Osteocyte (in vitro differentiated cells): ENCODE results near the gene PCCB. TPM values are rescaled to one million over a fixed set of nuclear protein-coding genes. Genes with fewer than 3 reads are reported as not detected.

ENCODE experiments used
- DNase-seq: peaks from one replicate; pipeline ENCODE4 v3.0.0; 2021; ENCODE audit warnings: mixed read lengths; ENCODE audit not compliant: unreplicated experiment; ENCODE audit errors: extremely low spot score
- H3K27ac Mint-ChIP-seq: one replicate; pipeline ENCODE4 v1.8.0; 2021; ENCODE audit warnings: mild to moderate bottlenecking, mixed read lengths; ENCODE audit not compliant: unreplicated experiment
- H3K27me3 Mint-ChIP-seq: one replicate; pipeline ENCODE4 v1.8.0; 2021; ENCODE audit warnings: mixed read lengths; ENCODE audit not compliant: unreplicated experiment
- H3K36me3 Mint-ChIP-seq: one replicate; pipeline ENCODE4 v1.8.0; 2021; ENCODE audit warnings: mixed read lengths; ENCODE audit not compliant: unreplicated experiment
- H3K4me1 Mint-ChIP-seq: one replicate; pipeline ENCODE4 v1.8.0; 2021; ENCODE audit warnings: mixed read lengths; ENCODE audit not compliant: unreplicated experiment
- H3K4me3 Mint-ChIP-seq: one replicate; pipeline ENCODE4 v1.8.0; 2021; ENCODE audit warnings: mild to moderate bottlenecking, moderate library complexity, mixed read lengths; ENCODE audit not compliant: unreplicated experiment
- H3K9me3 Mint-ChIP-seq: one replicate; pipeline ENCODE4 v1.8.0; 2021; ENCODE audit warnings: mixed read lengths; ENCODE audit not compliant: unreplicated experiment
- total RNA-seq: library from RNA; stranded (reverse); gene quantifications from 2 replicates; pipeline ENCODE4 v1.2.1, GENCODE V29; 2021
- TF ChIP-seq, protein P1 (sequence below): fragments of 200-600 bp; sonication (generic); IDR thresholded peaks from 2 replicates; pipeline ENCODE4 v1.5.0; 2021; ENCODE audit warnings: antibody characterized with exemption, mild to moderate bottlenecking, moderate library complexity

PCCB gene
- total RNA-seq, 1 donor from 2014 or later = 37.4 TPM

DNA sequence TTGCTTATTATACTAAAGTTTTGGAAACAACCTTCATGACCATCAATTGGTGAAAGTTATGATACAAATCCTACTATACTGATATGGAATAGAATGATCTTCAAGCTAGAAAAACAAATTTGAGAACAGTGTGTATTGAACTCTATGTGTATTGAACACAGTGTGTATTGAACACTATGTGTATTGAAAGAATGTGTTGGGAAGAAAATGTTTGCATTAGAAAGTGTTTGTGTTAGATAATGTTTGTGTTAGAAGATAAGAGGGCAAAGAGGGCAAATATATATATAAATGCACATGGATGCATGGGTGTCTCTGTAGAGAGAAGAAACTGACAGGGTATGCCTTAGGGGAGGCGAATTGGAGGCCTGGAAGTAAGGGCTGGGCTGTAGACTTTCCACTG lies 42.4 kb downstream of the PCCB start:
- Mint-ChIP-seq H3K27me3 (no peaks in the 10 kb centered on the region), H3K4me3 (no peak overlapping the region), H3K9me3 (peaks cover 13% of the 10 kb centered on the region), H3K4me1 (no peaks in the 10 kb centered on the region), H3K27ac (no peak overlapping the region), H3K36me3 (peaks cover 45% of the 10 kb centered on the region)
- DNase-seq = no peak
- TF ChIP-seq, protein P1, sequence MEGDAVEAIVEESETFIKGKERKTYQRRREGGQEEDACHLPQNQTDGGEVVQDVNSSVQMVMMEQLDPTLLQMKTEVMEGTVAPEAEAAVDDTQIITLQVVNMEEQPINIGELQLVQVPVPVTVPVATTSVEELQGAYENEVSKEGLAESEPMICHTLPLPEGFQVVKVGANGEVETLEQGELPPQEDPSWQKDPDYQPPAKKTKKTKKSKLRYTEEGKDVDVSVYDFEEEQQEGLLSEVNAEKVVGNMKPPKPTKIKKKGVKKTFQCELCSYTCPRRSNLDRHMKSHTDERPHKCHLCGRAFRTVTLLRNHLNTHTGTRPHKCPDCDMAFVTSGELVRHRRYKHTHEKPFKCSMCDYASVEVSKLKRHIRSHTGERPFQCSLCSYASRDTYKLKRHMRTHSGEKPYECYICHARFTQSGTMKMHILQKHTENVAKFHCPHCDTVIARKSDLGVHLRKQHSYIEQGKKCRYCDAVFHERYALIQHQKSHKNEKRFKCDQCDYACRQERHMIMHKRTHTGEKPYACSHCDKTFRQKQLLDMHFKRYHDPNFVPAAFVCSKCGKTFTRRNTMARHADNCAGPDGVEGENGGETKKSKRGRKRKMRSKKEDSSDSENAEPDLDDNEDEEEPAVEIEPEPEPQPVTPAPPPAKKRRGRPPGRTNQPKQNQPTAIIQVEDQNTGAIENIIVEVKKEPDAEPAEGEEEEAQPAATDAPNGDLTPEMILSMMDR = no peak

GRCh38 chr3:136293279-136293678 lies 43.1 kb downstream of the PCCB start:
- Mint-ChIP-seq H3K27ac (no peak overlapping the region), H3K36me3 (peaks cover 53% of the 10 kb centered on the region), H3K4me1 (no peaks in the 10 kb centered on the region), H3K27me3 (no peaks in the 10 kb centered on the region), H3K9me3 (peaks cover 13% of the 10 kb centered on the region), H3K4me3 (no peak overlapping the region)
- TF ChIP-seq, protein P1 = no peak
- DNase-seq = no peak

- no peaks in the 10 kb centered on the region for H3K27me3 Mint-ChIP-seq
- TF ChIP-seq, protein P1 = no peak
- peaks cover 60% of the 10 kb centered on the region for H3K36me3 Mint-ChIP-seq
- H3K9me3 Mint-ChIP-seq = peaks cover 13% of the 10 kb centered on the region
- no peak overlapping the region for H3K4me3 Mint-ChIP-seq
- DNase-seq = no peak
- no peak overlapping the region for H3K27ac Mint-ChIP-seq
- H3K4me1 Mint-ChIP-seq = no peaks in the 10 kb centered on the region
Observed at GRCh38 chr3:136294176-136294575, 44.0 kb downstream of the PCCB start.

DNA sequence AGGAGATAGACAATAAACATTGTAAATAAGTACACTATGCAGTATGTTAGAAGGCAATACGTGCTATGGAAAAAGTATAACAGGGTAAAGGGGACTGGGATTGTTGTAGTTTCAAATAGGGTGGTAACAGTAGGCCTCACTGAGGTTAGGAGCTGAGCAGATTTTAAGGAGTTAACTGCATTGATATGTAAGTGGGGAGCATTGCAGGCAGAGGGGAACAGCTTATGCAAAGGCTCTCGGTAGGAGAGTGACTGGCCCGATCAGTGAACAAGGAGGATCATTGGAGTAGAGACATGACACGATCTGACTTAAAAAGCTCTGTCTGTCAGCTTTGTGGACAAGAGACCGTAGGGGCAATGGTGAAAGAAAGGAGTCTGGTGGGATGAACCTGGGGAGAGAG lies 46.8 kb downstream of the PCCB start:
- TF ChIP-seq, protein P1 = no peak
- H3K4me1 Mint-ChIP-seq = no peaks in the 10 kb centered on the region
- H3K9me3 Mint-ChIP-seq = peaks cover 2% of the 10 kb centered on the region
- peaks cover 55% of the 10 kb centered on the region for H3K36me3 Mint-ChIP-seq
- DNase-seq = no peak
- no peaks in the 10 kb centered on the region for H3K27me3 Mint-ChIP-seq
- no peak overlapping the region for H3K27ac Mint-ChIP-seq
- no peak overlapping the region for H3K4me3 Mint-ChIP-seq

- Mint-ChIP-seq H3K4me1 (no peaks in the 10 kb centered on the region), H3K27ac (no peak overlapping the region), H3K4me3 (no peak overlapping the region), H3K9me3 (no peaks in the 10 kb centered on the region), H3K36me3 (peaks cover 50% of the 10 kb centered on the region), H3K27me3 (no peaks in the 10 kb centered on the region)
- no peak for DNase-seq
- TF ChIP-seq, protein P1 = no peak
Observed at GRCh38 chr3:136297826-136298225, 47.7 kb downstream of the PCCB start.
